Measurements from ENCODE around the gene ATP10D. TPM values are rescaled to one million over a fixed set of nuclear protein-coding genes. Genes with fewer than 3 reads are reported as not detected.

Gene ATP10D
- total RNA-seq: 1 to 10 TPM; 3.0 TPM

GRCh38 chr4:47485047-47485692 is at the start of gene ATP10D:
ATP10D (plus strand) TSS chr4:47485275; CDS start chr4:47512541, 27,266 bp downstream.
- DNase-seq: peak; percentile 87 to 89
- Mint-ChIP-seq H3K36me3 (ENCODE audit: insufficient read depth in 2 of 2) (no peaks in the 10 kb centered on the region), H3K27ac (peak within 1 kb of the TSS; percentile 91), H3K9me3 (no peaks in the 10 kb centered on the region), H3K4me3 (peak within 1 kb of the TSS; percentile 95 to 98), H3K27me3 (ENCODE audit: low read depth) (no peaks in the 10 kb centered on the region), H3K4me1 (ENCODE audit: low read depth) (peaks cover 32% of the 10 kb centered on the region)
- peak; percentile 100 for ATAC-seq (replicated peaks in 1 of 2)

- Mint-ChIP-seq H3K4me1 (ENCODE audit: low read depth) (peaks cover 6% of the 10 kb centered on the region), H3K27ac (no peak overlapping the region), H3K9me3 (no peaks in the 10 kb centered on the region), H3K27me3 (ENCODE audit: low read depth) (no peaks in the 10 kb centered on the region), H3K4me3 (no peak overlapping the region), H3K36me3 (ENCODE audit: insufficient read depth in 2 of 2) (no peaks in the 10 kb centered on the region)
- DNase-seq (no peak), ATAC-seq (replicated peaks in 1 of 2) (no peak)
These were observed 42.1 kb upstream of the ATP10D start for GRCh38 chr4:47442980-47443379.

DNA sequence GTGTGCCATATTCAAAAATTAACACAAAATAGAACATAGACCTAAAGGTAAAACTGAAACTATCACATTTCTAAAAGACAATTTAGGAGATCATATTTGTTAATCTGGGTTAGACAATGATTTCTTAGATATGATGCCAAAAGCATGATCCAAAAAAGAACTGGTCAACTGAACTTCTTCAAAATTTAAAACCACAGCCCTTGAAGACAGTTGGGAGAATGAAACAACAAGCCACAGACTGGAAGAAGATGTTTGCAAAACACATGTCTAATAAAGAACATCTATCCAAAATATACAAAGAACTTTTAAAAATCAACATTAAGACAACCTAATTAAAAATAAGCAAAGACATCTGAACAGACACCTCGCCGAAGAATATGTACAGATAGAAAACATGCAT is 41.0 kb upstream of the ATP10D start:
- ATAC-seq (replicated peaks in 1 of 2): no peak
- peaks cover 6% of the 10 kb centered on the region for H3K4me1 Mint-ChIP-seq (ENCODE audit: low read depth)
- no peaks in the 10 kb centered on the region for H3K27me3 Mint-ChIP-seq (ENCODE audit: low read depth)
- no peak overlapping the region for H3K27ac Mint-ChIP-seq
- H3K36me3 Mint-ChIP-seq (ENCODE audit: insufficient read depth in 2 of 2): no peaks in the 10 kb centered on the region
- no peak overlapping the region for H3K4me3 Mint-ChIP-seq
- no peaks in the 10 kb centered on the region for H3K9me3 Mint-ChIP-seq
- no peak for DNase-seq

DNA sequence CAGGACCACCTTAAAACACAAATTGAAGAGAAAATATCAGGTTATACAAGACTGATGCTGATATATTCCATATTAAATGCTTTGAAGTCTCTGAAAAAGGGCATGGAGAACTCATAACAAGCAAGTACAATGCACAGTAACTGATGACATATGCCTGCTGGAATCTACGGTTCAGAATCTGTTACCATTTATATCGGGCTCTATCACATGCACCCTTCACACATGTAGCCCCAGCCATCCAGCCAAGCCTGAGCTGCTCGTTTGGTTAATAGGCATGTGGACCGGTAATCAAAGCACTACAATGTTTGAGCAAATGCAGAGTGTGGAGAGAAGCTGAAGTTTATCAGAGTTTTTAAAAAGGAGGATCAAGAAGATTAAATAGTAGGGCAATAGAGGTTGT is 33.4 kb upstream of the ATP10D start:
- Mint-ChIP-seq H3K27me3 (ENCODE audit: low read depth) (no peaks in the 10 kb centered on the region), H3K27ac (no peak overlapping the region), H3K4me1 (ENCODE audit: low read depth) (no peaks in the 10 kb centered on the region), H3K9me3 (no peaks in the 10 kb centered on the region), H3K4me3 (no peak overlapping the region), H3K36me3 (ENCODE audit: insufficient read depth in 2 of 2) (peaks cover 0 to 4% of the 10 kb centered on the region in 2 donors)
- ATAC-seq (replicated peaks in 1 of 2) (no peak), DNase-seq (no peak)

DNA sequence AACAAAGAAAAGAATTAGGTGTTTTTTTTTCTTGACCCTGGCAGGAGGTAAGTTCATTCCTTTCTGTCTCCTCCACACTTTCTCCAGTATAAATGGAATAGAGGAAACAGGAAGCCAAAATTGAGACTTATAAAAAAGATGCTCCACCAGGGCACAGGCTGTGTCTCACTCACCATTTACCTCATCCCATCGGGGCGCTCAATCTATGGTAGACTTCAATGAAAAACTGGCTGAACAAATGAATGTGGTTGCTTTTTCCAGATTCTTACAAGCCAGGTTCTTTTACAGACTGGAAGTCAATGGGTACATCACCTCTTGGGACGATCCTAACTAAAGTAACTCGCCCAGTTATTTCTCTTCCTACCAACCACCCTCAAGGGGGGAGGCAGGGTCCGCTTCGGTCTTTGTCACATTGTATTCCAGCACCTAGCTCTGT is 22.3 kb upstream of the ATP10D start:
- peak overlapping the region; percentile 56 for H3K27ac Mint-ChIP-seq
- no peaks in the 10 kb centered on the region for H3K9me3 Mint-ChIP-seq
- peak overlapping the region; percentile 88 to 94 for H3K4me3 Mint-ChIP-seq
- H3K27me3 Mint-ChIP-seq (ENCODE audit: low read depth): no peaks in the 10 kb centered on the region
- ATAC-seq (replicated peaks in 1 of 2) (peak; percentile 1 to 5), DNase-seq (no peak)
- H3K4me1 Mint-ChIP-seq (ENCODE audit: low read depth): peaks cover 19% of the 10 kb centered on the region
- H3K36me3 Mint-ChIP-seq (ENCODE audit: insufficient read depth in 2 of 2): no peaks in the 10 kb centered on the region

DNA sequence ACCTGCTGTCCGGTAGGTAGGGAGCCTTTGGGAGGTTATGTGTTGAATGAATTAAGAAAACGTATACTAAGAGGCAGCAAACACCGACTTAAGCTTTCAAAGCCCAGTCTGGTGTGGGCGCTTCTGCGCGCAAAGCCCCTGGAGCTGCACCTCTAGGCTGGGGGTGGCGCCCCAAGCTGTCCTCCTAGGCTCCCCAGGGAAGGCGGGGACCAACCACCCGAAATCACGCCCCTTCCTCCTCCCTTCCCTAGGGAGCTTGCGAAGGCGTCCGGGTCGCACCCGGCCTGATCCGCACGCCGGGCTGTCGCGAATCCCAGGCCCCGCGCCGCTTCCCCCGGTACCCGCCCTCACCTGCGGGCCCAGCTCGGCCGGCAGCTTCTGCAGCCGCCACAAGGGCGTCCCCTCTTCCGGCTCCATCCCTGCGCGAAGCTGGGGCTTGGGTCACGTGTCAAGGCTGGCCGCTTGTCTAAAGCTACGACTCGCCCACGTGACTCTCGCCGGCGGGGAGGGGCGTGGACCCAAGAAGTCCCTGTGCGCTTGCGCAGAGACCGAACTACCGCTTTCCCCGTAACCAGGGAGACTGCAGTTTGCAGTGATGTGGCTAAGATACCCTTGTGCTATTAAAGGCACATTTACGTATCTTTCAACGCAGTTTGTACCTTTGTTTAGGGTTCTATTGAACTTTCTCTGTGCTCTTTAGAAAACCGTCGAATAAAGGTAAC is 21.7 kb upstream of the ATP10D start, which contains the start of gene COMMD8:
TSS of gene COMMD8 (minus strand) at position 468 of the 722 bp plus-strand sequence. CDS start at position 417, 51 bp downstream.
- H3K4me1 Mint-ChIP-seq (ENCODE audit: low read depth): peaks cover 19% of the 10 kb centered on the region
- ATAC-seq (replicated peaks in 1 of 2) (peak; percentile 98), DNase-seq (peak; percentile 96 to 98)
- H3K27me3 Mint-ChIP-seq (ENCODE audit: low read depth): no peaks in the 10 kb centered on the region
- H3K27ac Mint-ChIP-seq: peak within 1 kb of the TSS; percentile 56
- H3K9me3 Mint-ChIP-seq: no peaks in the 10 kb centered on the region
- no peaks in the 10 kb centered on the region for H3K36me3 Mint-ChIP-seq (ENCODE audit: insufficient read depth in 2 of 2)
- H3K4me3 Mint-ChIP-seq: peak within 1 kb of the TSS; percentile 88 to 94

- Mint-ChIP-seq H3K36me3 (ENCODE audit: insufficient read depth in 2 of 2) (no peaks in the 10 kb centered on the region), H3K9me3 (no peaks in the 10 kb centered on the region), H3K27ac (no peak overlapping the region), H3K27me3 (ENCODE audit: low read depth) (no peaks in the 10 kb centered on the region), H3K4me3 (no peak overlapping the region), H3K4me1 (ENCODE audit: low read depth) (peaks cover 19% of the 10 kb centered on the region)
- DNase-seq (no peak), ATAC-seq (replicated peaks in 1 of 2) (no peak)
These were observed 20.1 kb upstream of the ATP10D start for GRCh38 chr4:47465004-47465403.

- peaks cover 19% of the 10 kb centered on the region for H3K4me1 Mint-ChIP-seq (ENCODE audit: low read depth)
- ATAC-seq (replicated peaks in 1 of 2) (no peak), DNase-seq (no peak)
- H3K27me3 Mint-ChIP-seq (ENCODE audit: low read depth): no peaks in the 10 kb centered on the region
- H3K9me3 Mint-ChIP-seq: no peaks in the 10 kb centered on the region
- no peak overlapping the region for H3K4me3 Mint-ChIP-seq
- H3K36me3 Mint-ChIP-seq (ENCODE audit: insufficient read depth in 2 of 2): no peaks in the 10 kb centered on the region
- peak overlapping the region; percentile 20 for H3K27ac Mint-ChIP-seq
These were observed 18.9 kb upstream of the ATP10D start for GRCh38 chr4:47466056-47466785.

DNA sequence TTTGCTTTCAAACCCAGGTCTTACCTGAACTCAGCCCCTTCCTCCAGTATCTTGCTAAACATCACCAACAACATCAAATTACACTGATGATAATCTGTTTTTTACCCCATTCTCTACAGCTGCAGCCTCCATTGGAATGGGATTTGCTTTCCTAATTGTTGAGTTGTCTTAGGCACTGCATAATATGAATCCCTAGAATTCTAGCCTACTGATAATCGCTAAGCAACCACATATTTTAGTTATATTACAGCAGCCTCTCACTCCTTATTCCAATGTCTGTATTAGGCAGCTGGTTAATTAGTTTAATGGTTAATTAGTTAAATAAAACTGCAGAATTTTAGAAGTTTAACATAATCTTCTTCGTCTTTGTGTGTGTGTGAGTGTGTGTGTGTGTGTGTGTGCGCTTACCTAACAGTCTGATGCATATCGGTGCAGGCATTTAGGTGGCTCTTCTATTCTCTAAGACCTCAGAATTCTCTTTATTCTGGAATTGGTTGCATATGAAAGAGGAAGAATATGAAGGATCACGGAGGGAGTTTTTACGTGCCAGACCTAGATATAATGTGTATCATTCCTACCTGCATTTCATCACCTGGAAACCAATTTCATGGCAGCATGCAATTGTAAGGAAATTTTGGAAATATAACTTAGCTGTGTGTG is 16.2 kb upstream of the ATP10D start:
- no peak overlapping the region for H3K27ac Mint-ChIP-seq
- H3K4me1 Mint-ChIP-seq (ENCODE audit: low read depth): peaks cover 1% of the 10 kb centered on the region
- H3K9me3 Mint-ChIP-seq: no peaks in the 10 kb centered on the region
- DNase-seq: no peak
- H3K36me3 Mint-ChIP-seq (ENCODE audit: insufficient read depth in 2 of 2): no peaks in the 10 kb centered on the region
- H3K4me3 Mint-ChIP-seq: no peak overlapping the region
- H3K27me3 Mint-ChIP-seq (ENCODE audit: low read depth): peaks cover 6% of the 10 kb centered on the region
- ATAC-seq (replicated peaks in 1 of 2): no peak

DNA sequence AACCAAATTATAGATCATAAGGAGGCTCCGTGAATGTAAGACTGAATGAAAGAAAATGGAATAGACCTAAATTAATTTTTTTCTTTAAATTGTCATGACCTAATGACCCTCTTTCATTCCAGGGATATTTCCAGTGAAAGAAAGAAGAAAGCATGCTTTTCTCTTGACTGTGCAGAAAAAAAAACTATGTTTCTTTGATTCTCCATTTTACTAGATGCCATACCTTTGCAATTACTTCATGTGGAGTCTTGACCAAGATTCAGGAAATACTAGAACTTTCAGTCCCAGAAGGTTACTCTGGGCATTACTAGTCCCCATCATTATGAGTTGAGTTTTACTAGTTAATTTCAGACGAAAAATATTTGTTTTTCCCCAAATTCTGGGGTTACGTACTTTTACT is 15.1 kb upstream of the ATP10D start:
- ATAC-seq (replicated peaks in 1 of 2) (no peak), DNase-seq (no peak)
- no peak overlapping the region for H3K27ac Mint-ChIP-seq
- H3K9me3 Mint-ChIP-seq: no peaks in the 10 kb centered on the region
- no peaks in the 10 kb centered on the region for H3K36me3 Mint-ChIP-seq (ENCODE audit: insufficient read depth in 2 of 2)
- H3K4me1 Mint-ChIP-seq (ENCODE audit: low read depth): no peaks in the 10 kb centered on the region
- peaks cover 6% of the 10 kb centered on the region for H3K27me3 Mint-ChIP-seq (ENCODE audit: low read depth)
- H3K4me3 Mint-ChIP-seq: no peak overlapping the region

- no peak overlapping the region for H3K4me3 Mint-ChIP-seq
- no peaks in the 10 kb centered on the region for H3K9me3 Mint-ChIP-seq
- H3K4me1 Mint-ChIP-seq (ENCODE audit: low read depth): no peaks in the 10 kb centered on the region
- DNase-seq (no peak), ATAC-seq (replicated peaks in 1 of 2) (no peak)
- H3K36me3 Mint-ChIP-seq (ENCODE audit: insufficient read depth in 2 of 2): no peaks in the 10 kb centered on the region
- no peak overlapping the region for H3K27ac Mint-ChIP-seq
- H3K27me3 Mint-ChIP-seq (ENCODE audit: low read depth): peaks cover 6% of the 10 kb centered on the region
These were observed 14.0 kb upstream of the ATP10D start for GRCh38 chr4:47471064-47471463.

- Mint-ChIP-seq H3K27ac (no peak overlapping the region), H3K36me3 (ENCODE audit: insufficient read depth in 2 of 2) (no peaks in the 10 kb centered on the region), H3K27me3 (ENCODE audit: low read depth) (peaks cover 6% of the 10 kb centered on the region), H3K4me1 (ENCODE audit: low read depth) (no peaks in the 10 kb centered on the region), H3K9me3 (no peaks in the 10 kb centered on the region), H3K4me3 (no peak overlapping the region)
- ATAC-seq (replicated peaks in 1 of 2): no peak
- DNase-seq: no peak
These were observed 13.5 kb upstream of the ATP10D start for GRCh38 chr4:47471591-47471990.
